Tibial artery (tissue), 4 donors: ENCODE data around the gene EXOC1.
"Not testable (repeated sequence)": the region's sequence is repeated elsewhere in the genome, so short reads cannot be mapped to it uniquely, and the experiment has no call there.

Experiments used
- DNase-seq, 2 donors: peaks; one replicate each; pipeline ENCODE4 v3.0.0-alpha.2; 2019
- H3K27ac ChIP-seq, 2 donors: fragments of 200-600 bp; sonication (generic) in 1 of 2; 1 replicate in 1 of 2; 2 replicates in 1 of 2; pipeline ENCODE4 v1.5.1; 2018 to 2019; ENCODE audit warnings: mild to moderate bottlenecking in 1 of 2
- H3K27me3 ChIP-seq, 2 donors: fragments of 200-600 bp; sonication (generic) in 1 of 2; one replicate each; pipeline versions ENCODE4 v1.5.1 to v1.6.0; 2016 to 2019
- H3K36me3 ChIP-seq, 3 donors: fragments of 200-600 bp; sonication (generic) in 2 of 3; one replicate each; pipeline ENCODE4 v1.5.1; 2016 to 2019; ENCODE audit warnings: mild to moderate bottlenecking in 2 of 3
- H3K4me1 ChIP-seq, 4 donors: fragments of 200-600 bp; sonication (generic) in 2 of 4; 1 replicate in 3 of 4; 2 replicates in 1 of 4; pipeline ENCODE4 v1.5.1; 2016 to 2019
- H3K4me3 ChIP-seq, 2 donors: fragments of 200-600 bp; sonication (generic) in 1 of 2; 1 replicate in 1 of 2; 2 replicates in 1 of 2; pipeline ENCODE4 v1.5.1; 2018 to 2019; ENCODE audit warnings: mild to moderate bottlenecking in 2 of 2
- H3K9me3 ChIP-seq, 3 donors: fragments of 200-600 bp; sonication (generic) in 1 of 3; one replicate each; pipeline ENCODE4 v1.5.1; 2016 to 2019
- intact Hi-C: fragments of 100-400 bp; cut with DNase I; formaldehyde crosslinking; loops from one replicate; pipeline ENCODE4 v1.15.0; 2023; ENCODE audit warnings: low total_unique reads
- TF ChIP-seq, protein P1 (sequence below), 2 experiments: fragments of 200-600 bp in 1 of 2; fragments of 450-650 bp in 1 of 2; IDR thresholded peaks; one replicate each; pipeline ENCODE4 v1.5.1; 2017 to 2019; ENCODE audit warnings: antibody characterized with exemption in 2 of 2, mild to moderate bottlenecking in 1 of 2, moderate library complexity in 1 of 2

EXOC1 gene

DNA sequence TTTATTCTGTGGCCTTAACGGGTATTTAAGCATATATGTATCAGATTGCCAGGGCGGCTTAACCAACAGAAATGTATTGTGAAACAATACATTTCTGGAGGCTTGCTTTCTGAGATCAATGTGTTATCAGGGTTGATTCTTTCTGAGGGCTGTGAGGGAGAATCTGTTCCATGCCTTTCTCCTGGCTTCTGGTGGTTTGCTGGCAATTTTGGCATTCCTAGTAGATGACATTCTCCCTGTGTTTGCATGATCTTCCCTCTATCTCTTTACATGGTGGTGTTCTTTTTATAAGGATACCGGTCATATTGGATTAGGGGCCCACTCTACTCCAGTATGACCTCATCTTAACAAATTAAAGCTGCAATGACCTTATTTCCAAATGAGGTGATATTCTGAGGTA lies 78.4 kb downstream of the EXOC1 start:
- no peak for DNase-seq
- H3K4me1 ChIP-seq: no peaks in the 10 kb centered on the region
- TF ChIP-seq, protein P1, sequence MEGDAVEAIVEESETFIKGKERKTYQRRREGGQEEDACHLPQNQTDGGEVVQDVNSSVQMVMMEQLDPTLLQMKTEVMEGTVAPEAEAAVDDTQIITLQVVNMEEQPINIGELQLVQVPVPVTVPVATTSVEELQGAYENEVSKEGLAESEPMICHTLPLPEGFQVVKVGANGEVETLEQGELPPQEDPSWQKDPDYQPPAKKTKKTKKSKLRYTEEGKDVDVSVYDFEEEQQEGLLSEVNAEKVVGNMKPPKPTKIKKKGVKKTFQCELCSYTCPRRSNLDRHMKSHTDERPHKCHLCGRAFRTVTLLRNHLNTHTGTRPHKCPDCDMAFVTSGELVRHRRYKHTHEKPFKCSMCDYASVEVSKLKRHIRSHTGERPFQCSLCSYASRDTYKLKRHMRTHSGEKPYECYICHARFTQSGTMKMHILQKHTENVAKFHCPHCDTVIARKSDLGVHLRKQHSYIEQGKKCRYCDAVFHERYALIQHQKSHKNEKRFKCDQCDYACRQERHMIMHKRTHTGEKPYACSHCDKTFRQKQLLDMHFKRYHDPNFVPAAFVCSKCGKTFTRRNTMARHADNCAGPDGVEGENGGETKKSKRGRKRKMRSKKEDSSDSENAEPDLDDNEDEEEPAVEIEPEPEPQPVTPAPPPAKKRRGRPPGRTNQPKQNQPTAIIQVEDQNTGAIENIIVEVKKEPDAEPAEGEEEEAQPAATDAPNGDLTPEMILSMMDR (IDR thresholded peaks at IDR 0.05): no peak
- no peaks in the 10 kb centered on the region for H3K9me3 ChIP-seq
- no peaks in the 10 kb centered on the region for H3K27me3 ChIP-seq
- no peak overlapping the region for H3K4me3 ChIP-seq
- intact Hi-C loops: no loop called here
- H3K36me3 ChIP-seq: no peaks in the 10 kb centered on the region
- H3K27ac ChIP-seq: no peak overlapping the region

DNA sequence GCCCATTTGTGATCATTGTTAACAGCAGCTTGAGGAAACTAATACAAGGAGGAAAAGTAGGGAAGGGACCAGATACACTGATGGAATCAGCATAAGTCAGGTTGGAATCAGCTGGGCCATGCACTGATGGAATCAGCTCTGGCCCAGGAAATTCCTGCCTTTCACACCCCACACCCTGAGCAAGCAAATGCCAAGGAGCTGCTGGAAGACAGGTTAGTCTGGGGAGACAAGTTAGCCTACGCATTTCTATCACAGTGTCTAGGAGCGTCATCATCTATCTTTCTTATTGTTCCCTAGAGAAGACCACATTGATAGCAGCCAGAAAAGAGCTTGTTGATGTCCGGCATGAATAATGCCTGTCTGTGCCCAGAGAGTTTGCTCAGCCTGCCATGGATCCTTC lies 79.1 kb downstream of the EXOC1 start:
- no peaks in the 10 kb centered on the region for H3K27me3 ChIP-seq
- no peaks in the 10 kb centered on the region for H3K9me3 ChIP-seq
- no peaks in the 10 kb centered on the region for H3K4me1 ChIP-seq
- intact Hi-C loops: no loop called here
- no peak overlapping the region for H3K4me3 ChIP-seq
- H3K27ac ChIP-seq: no peak overlapping the region
- TF ChIP-seq, protein P1 (IDR thresholded peaks at IDR 0.05): no peak
- DNase-seq: no peak
- H3K36me3 ChIP-seq: no peaks in the 10 kb centered on the region

GRCh38 chr4:55933611-55934010 lies 80.2 kb downstream of the EXOC1 start:
- intact Hi-C loops: no loop called here
- Histone ChIP-seq H3K27ac (no peak overlapping the region), H3K9me3 (no peaks in the 10 kb centered on the region), H3K36me3 (no peaks in the 10 kb centered on the region), H3K4me3 (no peak overlapping the region), H3K4me1 (no peaks in the 10 kb centered on the region), H3K27me3 (no peaks in the 10 kb centered on the region)
- TF ChIP-seq, protein P1 (IDR thresholded peaks at IDR 0.05): no peak
- no peak for DNase-seq

DNA sequence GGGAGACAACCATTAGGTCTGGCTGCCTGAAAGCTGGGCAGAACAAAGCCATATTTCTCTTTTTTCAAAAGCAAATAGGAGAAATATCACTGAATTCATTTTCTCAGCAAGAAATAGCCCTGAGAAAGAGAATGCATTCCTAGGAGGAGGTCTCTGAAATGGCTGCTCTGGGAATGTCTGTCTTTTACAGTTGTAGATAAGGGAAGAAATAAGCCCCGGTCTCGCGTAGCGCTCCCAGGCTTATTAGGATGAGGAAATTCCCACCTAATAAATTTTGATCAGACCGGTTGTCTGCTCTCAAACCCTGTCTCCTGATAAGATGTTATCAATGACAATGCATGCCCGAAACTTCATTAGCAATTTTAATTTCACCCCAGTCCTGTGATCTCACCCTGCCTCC lies 82.5 kb downstream of the EXOC1 start:
- H3K27ac ChIP-seq, H3K9me3 ChIP-seq, H3K4me3 ChIP-seq, H3K27me3 ChIP-seq, H3K36me3 ChIP-seq, H3K4me1 ChIP-seq, intact Hi-C loops, DNase-seq: not testable (repeated sequence)

- H3K4me3 ChIP-seq: no peak overlapping the region
- intact Hi-C loops: no loop called here
- no peaks in the 10 kb centered on the region for H3K36me3 ChIP-seq
- DNase-seq: no peak
- H3K27ac ChIP-seq: no peak overlapping the region
- H3K4me1 ChIP-seq: no peaks in the 10 kb centered on the region
- TF ChIP-seq, protein P1 (IDR thresholded peaks at IDR 0.05): no peak
- H3K27me3 ChIP-seq: no peaks in the 10 kb centered on the region
- no peaks in the 10 kb centered on the region for H3K9me3 ChIP-seq
These were observed 85.0 kb downstream of the EXOC1 start for GRCh38 chr4:55938481-55938880.

DNA sequence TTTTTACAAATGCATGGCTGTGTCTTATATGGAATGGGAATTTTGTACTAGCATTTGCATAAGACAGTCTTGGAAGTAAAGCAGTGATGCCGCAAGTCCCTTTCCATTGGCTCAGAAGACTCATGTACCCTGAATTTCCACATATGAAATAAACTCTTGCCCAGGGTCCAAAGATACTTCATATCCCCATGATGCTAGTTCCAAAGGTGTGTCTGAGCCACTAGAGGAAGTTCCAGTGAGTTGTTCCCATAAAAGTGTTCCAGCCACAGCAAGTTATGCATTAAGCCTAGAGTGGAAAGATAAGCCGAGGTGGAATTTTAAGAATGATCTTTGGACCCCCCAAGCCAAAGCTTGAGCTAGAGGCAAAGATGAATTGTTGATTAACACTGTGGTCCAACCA lies 86.0 kb downstream of the EXOC1 start:
- Histone ChIP-seq H3K36me3 (no peaks in the 10 kb centered on the region), H3K4me3 (no peak overlapping the region), H3K27me3 (no peaks in the 10 kb centered on the region), H3K9me3 (no peaks in the 10 kb centered on the region), H3K27ac (no peak overlapping the region), H3K4me1 (no peaks in the 10 kb centered on the region)
- TF ChIP-seq, protein P1 (IDR thresholded peaks at IDR 0.05): no peak
- no peak for DNase-seq
- intact Hi-C loops: no loop called here
